ENCODE results near the gene SMOC2.

DNA sequence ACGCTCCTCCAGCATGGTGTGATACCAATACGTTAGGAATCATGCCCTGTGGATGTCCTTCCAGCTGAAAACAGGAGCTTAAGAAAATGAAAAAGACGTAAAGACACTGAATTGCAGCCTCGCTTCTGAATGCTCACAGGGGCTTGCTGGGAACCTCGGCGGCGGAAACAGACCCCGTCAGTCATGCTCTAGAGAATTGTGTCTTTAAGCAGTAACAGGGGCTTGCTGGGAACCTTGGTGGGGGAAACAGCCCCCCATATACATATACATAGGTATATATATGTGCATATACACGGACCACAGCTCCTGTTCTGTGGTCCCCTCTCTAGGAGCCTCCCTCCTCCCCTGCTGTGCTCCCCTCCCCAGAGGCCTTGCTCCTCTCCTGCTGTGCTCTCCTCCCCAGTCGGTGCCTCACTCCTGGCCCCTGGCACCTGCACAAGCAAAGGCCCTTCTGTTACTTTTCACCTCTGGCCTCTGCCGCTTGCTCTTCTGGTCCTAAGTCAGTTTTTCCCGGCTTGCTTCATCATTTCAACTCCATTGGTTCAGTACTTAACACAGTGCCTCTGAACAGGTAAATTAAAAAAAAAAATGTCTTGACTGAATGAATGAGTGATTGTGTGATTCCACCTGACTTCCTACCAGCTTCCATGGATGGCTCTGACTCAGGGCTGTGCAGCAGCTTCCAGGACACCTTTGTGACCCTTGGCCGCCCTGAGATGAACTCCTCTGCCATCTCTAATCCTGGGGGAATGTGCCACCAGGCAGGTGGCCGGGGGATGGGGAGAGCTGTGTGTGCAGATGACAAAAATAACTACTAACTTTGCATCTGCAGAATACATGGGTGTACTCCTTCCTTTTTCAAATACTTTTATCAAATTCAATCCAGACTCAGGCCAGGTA lies 246.1 kb downstream of the SMOC2 start:
- TF ChIP-seq, protein P1, sequence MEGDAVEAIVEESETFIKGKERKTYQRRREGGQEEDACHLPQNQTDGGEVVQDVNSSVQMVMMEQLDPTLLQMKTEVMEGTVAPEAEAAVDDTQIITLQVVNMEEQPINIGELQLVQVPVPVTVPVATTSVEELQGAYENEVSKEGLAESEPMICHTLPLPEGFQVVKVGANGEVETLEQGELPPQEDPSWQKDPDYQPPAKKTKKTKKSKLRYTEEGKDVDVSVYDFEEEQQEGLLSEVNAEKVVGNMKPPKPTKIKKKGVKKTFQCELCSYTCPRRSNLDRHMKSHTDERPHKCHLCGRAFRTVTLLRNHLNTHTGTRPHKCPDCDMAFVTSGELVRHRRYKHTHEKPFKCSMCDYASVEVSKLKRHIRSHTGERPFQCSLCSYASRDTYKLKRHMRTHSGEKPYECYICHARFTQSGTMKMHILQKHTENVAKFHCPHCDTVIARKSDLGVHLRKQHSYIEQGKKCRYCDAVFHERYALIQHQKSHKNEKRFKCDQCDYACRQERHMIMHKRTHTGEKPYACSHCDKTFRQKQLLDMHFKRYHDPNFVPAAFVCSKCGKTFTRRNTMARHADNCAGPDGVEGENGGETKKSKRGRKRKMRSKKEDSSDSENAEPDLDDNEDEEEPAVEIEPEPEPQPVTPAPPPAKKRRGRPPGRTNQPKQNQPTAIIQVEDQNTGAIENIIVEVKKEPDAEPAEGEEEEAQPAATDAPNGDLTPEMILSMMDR (conservative IDR thresholded peaks at IDR 0.05; ENCODE audit: low read depth, low read length): no peak
- no peak for TF ChIP-seq MXI1 (IDR thresholded peaks at IDR 0.05; ENCODE audit: borderline replicate concordance, low read depth, low read length)
- no peak for TF ChIP-seq CEBPB (IDR thresholded peaks at IDR 0.05; ENCODE audit: low read depth, low read length)
- TF ChIP-seq, protein P2, sequence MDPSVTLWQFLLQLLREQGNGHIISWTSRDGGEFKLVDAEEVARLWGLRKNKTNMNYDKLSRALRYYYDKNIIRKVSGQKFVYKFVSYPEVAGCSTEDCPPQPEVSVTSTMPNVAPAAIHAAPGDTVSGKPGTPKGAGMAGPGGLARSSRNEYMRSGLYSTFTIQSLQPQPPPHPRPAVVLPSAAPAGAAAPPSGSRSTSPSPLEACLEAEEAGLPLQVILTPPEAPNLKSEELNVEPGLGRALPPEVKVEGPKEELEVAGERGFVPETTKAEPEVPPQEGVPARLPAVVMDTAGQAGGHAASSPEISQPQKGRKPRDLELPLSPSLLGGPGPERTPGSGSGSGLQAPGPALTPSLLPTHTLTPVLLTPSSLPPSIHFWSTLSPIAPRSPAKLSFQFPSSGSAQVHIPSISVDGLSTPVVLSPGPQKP (IDR thresholded peaks at IDR 0.05; ENCODE audit: borderline replicate concordance, low read depth, low read length): no peak
- TF ChIP-seq RFX5 (IDR thresholded peaks at IDR 0.05; ENCODE audit: low read depth, low read length): no peak
- TF ChIP-seq POLR2A (IDR thresholded peaks at IDR 0.05; ENCODE audit: low read depth, low read length): no peak
- no peak for TF ChIP-seq RCOR1 (IDR thresholded peaks at IDR 0.05; ENCODE audit: insufficient replicate concordance, low read length)

Measured in IMR-90 (cell line).